Kidney glomerular epithelial cell (primary cell): Measurements from ENCODE around the gene FAM9C.
"Not testable (repeated sequence)": the region's sequence is repeated elsewhere in the genome, so short reads cannot be mapped to it uniquely, and the experiment has no call there.

Source experiments
- DNase-seq: peaks from one replicate; lab custom pipeline; 2025; lab: John Stamatoyannopoulos, UW

The FAM9C gene

GRCh38 chrX:13043138-13043537 is 1.3 kb downstream of the FAM9C start:
- no peak for DNase-seq

GRCh38 chrX:13036896-13037295 is 7.5 kb downstream of the FAM9C start:
- no peak for DNase-seq

GRCh38 chrX:13033193-13033592 is 11.2 kb downstream of the FAM9C start:
- no peak for DNase-seq

- DNase-seq: peak; percentile 20
These were observed 14.3 kb downstream of the FAM9C start for GRCh38 chrX:13029887-13030771.

- DNase-seq: no peak
These were observed 14.9 kb downstream of the FAM9C start for GRCh38 chrX:13029637-13029886.

GRCh38 chrX:13028871-13029636 is 15.4 kb downstream of the FAM9C start:
- DNase-seq: no peak

GRCh38 chrX:13026877-13027652 is 17.4 kb downstream of the FAM9C start:
- no peak for DNase-seq

GRCh38 chrX:13024986-13025385 is 19.4 kb downstream of the FAM9C start:
- no peak for DNase-seq

- no peak for DNase-seq
These were observed 20.4 kb downstream of the FAM9C start for GRCh38 chrX:13023979-13024378.

GRCh38 chrX:13023567-13023966 is 20.9 kb downstream of the FAM9C start:
- DNase-seq: no peak

GRCh38 chrX:13022926-13023325 is 21.5 kb downstream of the FAM9C start:
- no peak for DNase-seq

GRCh38 chrX:13016731-13017130 is 27.7 kb downstream of the FAM9C start:
- DNase-seq: not testable (repeated sequence)

- no peak for DNase-seq
These were observed 28.7 kb downstream of the FAM9C start for GRCh38 chrX:13015536-13016236.

- no peak for DNase-seq
These were observed 30.0 kb downstream of the FAM9C start for GRCh38 chrX:13014111-13015096.

- no peak for DNase-seq
These were observed 30.9 kb downstream of the FAM9C start for GRCh38 chrX:13013363-13014110.

GRCh38 chrX:13010546-13010945 is 33.9 kb downstream of the FAM9C start:
- DNase-seq: no peak

GRCh38 chrX:13009844-13010243 is 34.6 kb downstream of the FAM9C start:
- no peak for DNase-seq

- no peak for DNase-seq
These were observed 35.1 kb downstream of the FAM9C start for GRCh38 chrX:13009273-13009672.

- DNase-seq: no peak
These were observed 35.6 kb downstream of the FAM9C start for GRCh38 chrX:13008851-13009250.

GRCh38 chrX:13008189-13008533 is 36.3 kb downstream of the FAM9C start:
- DNase-seq: no peak
